Sigmoid colon (tissue), 7 donors: ENCODE data around the gene CEP120. TPM values are rescaled to one million over a fixed set of nuclear protein-coding genes. Genes with fewer than 3 reads are reported as not detected.

Experiments used
- DNase-seq: peaks from one replicate; pipeline ENCODE4 v3.0.0-alpha.2; 2019
- H3K27ac ChIP-seq, 4 donors: fragments of 200-600 bp; sonication (generic); one replicate each; pipeline ENCODE4 v1.5.1; 2016 to 2019; ENCODE audit warnings: mild to moderate bottlenecking in 1 of 4
- H3K27me3 ChIP-seq, 3 donors: fragments of 200-600 bp; sonication (generic); one replicate each; pipeline ENCODE4 v1.5.1; 2019; ENCODE audit warnings: mild to moderate bottlenecking in 1 of 3
- H3K36me3 ChIP-seq, 4 donors: fragments of 200-600 bp; sonication (generic); one replicate each; pipeline ENCODE4 v1.5.1; 2016 to 2019
- H3K4me1 ChIP-seq, 4 donors: fragments of 200-600 bp; sonication (generic); one replicate each; pipeline ENCODE4 v1.5.1; 2017 to 2019
- H3K4me3 ChIP-seq, 4 donors: fragments of 200-600 bp; sonication (generic); one replicate each; pipeline ENCODE4 v1.5.1; 2017 to 2019; ENCODE audit warnings: mild to moderate bottlenecking in 2 of 4, moderate library complexity in 1 of 4
- H3K9me3 ChIP-seq, 4 donors: fragments of 200-600 bp in 3 of 4; sonication (generic) in 3 of 4; one replicate each; pipeline versions ENCODE4 v1.5.1 to v1.6.1; 2013 to 2019
- EP300 ChIP-seq, 4 donors: sonication (generic); formaldehyde crosslinking; IDR thresholded peaks; one replicate each; pipeline ENCODE4 v1.6.1; 2017; ENCODE audit warnings: antibody characterized with exemption in 4 of 4
- POLR2A ChIP-seq, 2 donors: fragments of 450-650 bp; IDR thresholded peaks; one replicate each; pipeline ENCODE4 v1.6.1; 2016; ENCODE audit warnings: antibody characterized with exemption in 2 of 2, mild to moderate bottlenecking in 2 of 2, moderate library complexity in 2 of 2
- POLR2AphosphoS5 ChIP-seq, 4 donors: sonication (generic); formaldehyde crosslinking; IDR thresholded peaks; one replicate each; pipeline ENCODE4 v1.6.1; 2017; ENCODE audit warnings: antibody characterized with exemption in 4 of 4
- WGBS, 2 donors: extraction: QIAGEN DNeasy Blood & Tissue Kit; methylation state at CpG; one replicate each; pipeline ENCODE4 v1.1.7; 2013; 5-methylcytosine and 5-hydroxymethylcytosine counted together
- intact Hi-C: fragments of 100-400 bp; cut with DNase I; formaldehyde crosslinking; loops from one replicate; pipeline ENCODE4 v1.15.1; 2023
- polyA plus RNA-seq, 3 donors: library from polyadenylated mRNA; stranded (reverse); fragments of 200-250 nt; gene quantifications; one replicate each; pipeline ENCODE4 v1.2.3, GENCODE V29; 2013
- total RNA-seq, 4 donors: library from RNA; depleted of rRNA; stranded (reverse); fragments of >200 nt; gene quantifications; one replicate each; pipeline ENCODE4 v1.1.0, GENCODE V29; 2016
- TF ChIP-seq, protein P1 (sequence below), 4 experiments: fragments of 450-650 bp in 3 of 4; fragments of 200-600 bp in 1 of 4; IDR thresholded peaks; one replicate each; pipeline ENCODE4 v1.5.1; 2016 to 2019; ENCODE audit warnings: antibody characterized with exemption in 4 of 4, mild to moderate bottlenecking in 3 of 4, moderate library complexity in 2 of 4
- donor health status: healthy with polysubstance abuse.
- donor health status: Bipolar disorder and iron deficiency.
- donor health status: healthy.

CEP120 gene
- total and polyA plus RNA-seq, 7 donors: 3.9 to 23.5 (median 18.6) TPM

DNA sequence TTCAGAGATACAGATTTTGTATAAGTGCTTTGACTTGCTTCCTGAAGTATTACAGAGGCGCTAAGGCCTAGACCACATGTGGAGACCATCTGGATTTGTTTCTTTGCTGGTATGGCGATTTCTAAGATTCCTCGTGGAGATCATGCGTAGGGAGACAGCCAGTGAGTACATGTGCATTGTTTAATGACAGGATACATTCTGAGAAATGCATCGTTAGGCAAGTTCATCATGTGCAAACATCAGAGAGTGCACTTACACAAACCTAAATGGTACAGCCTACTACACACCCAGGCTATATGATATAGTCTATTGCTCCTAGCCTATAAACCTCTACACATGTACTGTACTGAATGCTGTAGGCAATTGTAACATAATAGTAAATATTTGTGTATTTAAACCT, 16.5 kb upstream of the CEP120 start:
- no peaks in the 10 kb centered on the region for H3K4me1 ChIP-seq
- DNase-seq: no peak
- H3K9me3 ChIP-seq: no peaks in the 10 kb centered on the region
- no peak overlapping the region for H3K4me3 ChIP-seq
- no peak overlapping the region for H3K27ac ChIP-seq
- TF ChIP-seq POLR2AphosphoS5 (IDR thresholded peaks at IDR 0.05): no peak
- TF ChIP-seq, protein P1, sequence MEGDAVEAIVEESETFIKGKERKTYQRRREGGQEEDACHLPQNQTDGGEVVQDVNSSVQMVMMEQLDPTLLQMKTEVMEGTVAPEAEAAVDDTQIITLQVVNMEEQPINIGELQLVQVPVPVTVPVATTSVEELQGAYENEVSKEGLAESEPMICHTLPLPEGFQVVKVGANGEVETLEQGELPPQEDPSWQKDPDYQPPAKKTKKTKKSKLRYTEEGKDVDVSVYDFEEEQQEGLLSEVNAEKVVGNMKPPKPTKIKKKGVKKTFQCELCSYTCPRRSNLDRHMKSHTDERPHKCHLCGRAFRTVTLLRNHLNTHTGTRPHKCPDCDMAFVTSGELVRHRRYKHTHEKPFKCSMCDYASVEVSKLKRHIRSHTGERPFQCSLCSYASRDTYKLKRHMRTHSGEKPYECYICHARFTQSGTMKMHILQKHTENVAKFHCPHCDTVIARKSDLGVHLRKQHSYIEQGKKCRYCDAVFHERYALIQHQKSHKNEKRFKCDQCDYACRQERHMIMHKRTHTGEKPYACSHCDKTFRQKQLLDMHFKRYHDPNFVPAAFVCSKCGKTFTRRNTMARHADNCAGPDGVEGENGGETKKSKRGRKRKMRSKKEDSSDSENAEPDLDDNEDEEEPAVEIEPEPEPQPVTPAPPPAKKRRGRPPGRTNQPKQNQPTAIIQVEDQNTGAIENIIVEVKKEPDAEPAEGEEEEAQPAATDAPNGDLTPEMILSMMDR (IDR thresholded peaks at IDR 0.05): no peak
- no peak for TF ChIP-seq EP300 (IDR thresholded peaks at IDR 0.05)
- no peak for TF ChIP-seq POLR2A (IDR thresholded peaks at IDR 0.05)
- no peaks in the 10 kb centered on the region for H3K27me3 ChIP-seq
- intact Hi-C loops: no loop called here
- WGBS, 2 donors: 31 to 63% methylated on average over 5 of the region's 5 CpGs
- no peaks in the 10 kb centered on the region for H3K36me3 ChIP-seq

DNA sequence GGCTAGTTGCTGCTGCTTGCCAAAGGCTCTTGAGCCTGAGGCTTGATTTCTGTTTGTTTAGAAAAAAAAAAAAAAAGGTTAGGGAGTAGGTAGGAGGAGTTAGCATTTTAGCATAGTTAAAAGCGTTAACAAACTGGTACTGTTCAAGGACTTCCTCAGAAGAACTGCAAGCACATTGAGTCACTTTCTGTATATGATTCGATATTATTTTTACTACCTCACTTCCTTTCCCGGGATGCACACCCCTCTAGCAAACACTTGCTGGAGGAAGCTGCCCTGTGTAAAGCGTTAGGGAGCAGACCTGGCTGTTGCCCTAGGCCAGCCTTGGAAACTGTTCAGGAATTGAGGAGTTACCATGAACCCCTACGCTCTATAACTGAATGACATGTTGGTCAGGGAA, 15.7 kb upstream of the CEP120 start:
- 11 to 63% methylated on average over 5 of the region's 5 CpGs for WGBS, 2 donors

DNA sequence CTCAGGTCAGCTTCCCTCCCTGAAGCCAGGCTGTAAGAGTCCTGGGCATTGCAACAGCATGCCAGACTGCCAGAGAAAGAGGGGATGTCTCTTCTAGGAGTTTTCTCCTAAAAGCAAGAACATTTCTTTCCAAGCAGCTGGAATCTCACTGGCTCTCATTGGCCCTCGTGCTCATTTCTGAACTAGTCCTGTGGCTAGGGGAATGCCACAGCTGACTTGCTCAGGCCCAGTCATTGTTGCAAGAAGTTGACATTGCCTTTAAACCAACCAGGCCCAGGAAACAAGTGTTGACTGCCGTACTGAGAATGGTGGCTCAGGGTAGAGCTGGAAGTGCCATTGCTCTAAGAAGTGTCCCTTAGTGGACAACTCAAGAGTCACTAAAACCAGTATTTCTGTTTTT, 15.0 kb upstream of the CEP120 start:
- H3K36me3 ChIP-seq: no peaks in the 10 kb centered on the region
- H3K4me3 ChIP-seq: no peak overlapping the region
- 41 to 77% methylated on average over 2 of the region's 2 CpGs for whole genome bisulfite sequencing, 2 donors
- DNase-seq: no peak
- no peaks in the 10 kb centered on the region for H3K4me1 ChIP-seq
- H3K27me3 ChIP-seq: no peaks in the 10 kb centered on the region
- H3K27ac ChIP-seq: no peak overlapping the region
- TF ChIP-seq POLR2AphosphoS5 (IDR thresholded peaks at IDR 0.05): no peak
- TF ChIP-seq POLR2A (IDR thresholded peaks at IDR 0.05): no peak
- TF ChIP-seq, protein P1 (IDR thresholded peaks at IDR 0.05): no peak
- no peak for TF ChIP-seq EP300 (IDR thresholded peaks at IDR 0.05)
- intact Hi-C loops: no loop called here
- H3K9me3 ChIP-seq: no peaks in the 10 kb centered on the region

More for the DNA sequence above, 15.7 kb upstream of the CEP120 start:
- H3K4me3 ChIP-seq: no peak overlapping the region
- no peaks in the 10 kb centered on the region for H3K27me3 ChIP-seq
- no peak overlapping the region for H3K27ac ChIP-seq
- no peak for TF ChIP-seq EP300 (IDR thresholded peaks at IDR 0.05)
- TF ChIP-seq, protein P1 (IDR thresholded peaks at IDR 0.05): no peak
- TF ChIP-seq POLR2A (IDR thresholded peaks at IDR 0.05): no peak
- intact Hi-C loops: no loop called here
- DNase-seq: no peak
- no peaks in the 10 kb centered on the region for H3K36me3 ChIP-seq
- no peaks in the 10 kb centered on the region for H3K4me1 ChIP-seq
- H3K9me3 ChIP-seq: no peaks in the 10 kb centered on the region

DNA sequence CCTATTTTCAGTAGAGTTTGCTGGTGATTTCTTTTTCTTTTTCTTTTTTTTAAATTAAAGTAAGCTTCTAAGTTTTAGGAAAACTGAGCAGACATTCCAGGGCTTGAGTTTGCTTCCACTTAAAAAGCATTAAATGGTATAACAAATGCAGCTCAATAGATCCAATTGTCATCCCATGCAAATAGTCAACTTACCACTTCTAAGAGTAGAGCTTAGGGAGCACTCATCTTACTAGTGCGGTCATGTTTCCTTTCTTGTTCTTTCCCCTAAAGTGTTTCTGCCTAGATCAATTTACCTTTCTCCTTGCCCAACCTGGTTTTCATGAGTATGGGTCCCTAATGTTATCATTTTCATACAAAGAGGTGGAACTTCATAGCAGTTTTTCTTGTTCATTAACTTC, 13.0 kb upstream of the CEP120 start:
- intact Hi-C loops: no loop called here
- Histone ChIP-seq H3K4me1 (no peaks in the 10 kb centered on the region), H3K36me3 (no peaks in the 10 kb centered on the region), H3K9me3 (no peaks in the 10 kb centered on the region), H3K27ac (no peak overlapping the region), H3K4me3 (no peak overlapping the region), H3K27me3 (no peaks in the 10 kb centered on the region)
- 97 to 99% methylated on average over 1 of the region's 1 CpG for WGBS, 2 donors
- DNase-seq: no peak
- TF ChIP-seq POLR2A (IDR thresholded peaks at IDR 0.05) (no peak), POLR2AphosphoS5 (IDR thresholded peaks at IDR 0.05) (no peak), EP300 (IDR thresholded peaks at IDR 0.05) (no peak)
- TF ChIP-seq, protein P1 (IDR thresholded peaks at IDR 0.05): no peak

DNA sequence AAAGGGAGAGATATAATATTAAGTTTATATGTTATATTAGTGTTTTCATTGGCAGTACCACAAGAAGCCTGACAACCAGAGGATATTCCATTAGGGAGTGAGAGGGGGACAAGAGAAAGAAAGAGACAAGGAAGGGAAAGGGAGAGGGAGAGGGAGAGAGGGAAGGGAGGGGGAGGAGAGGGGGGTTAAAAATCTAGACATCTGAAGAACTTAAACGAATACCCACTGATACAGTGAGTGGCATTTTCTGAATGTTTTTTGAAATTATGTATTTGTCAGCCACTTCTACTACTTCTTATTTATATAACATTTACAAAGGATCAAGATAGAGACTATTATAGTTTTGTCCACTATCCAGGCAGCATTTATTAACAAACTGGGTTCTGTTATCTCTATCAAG, 11.6 kb upstream of the CEP120 start:
- no peak for TF ChIP-seq EP300 (IDR thresholded peaks at IDR 0.05)
- TF ChIP-seq POLR2AphosphoS5 (IDR thresholded peaks at IDR 0.05): no peak
- no peak for TF ChIP-seq POLR2A (IDR thresholded peaks at IDR 0.05)
- TF ChIP-seq, protein P1 (IDR thresholded peaks at IDR 0.05): no peak

More for the DNA sequence above, 11.6 kb upstream of the CEP120 start:
- Histone ChIP-seq H3K27ac (no peak overlapping the region), H3K4me3 (no peak overlapping the region), H3K4me1 (peaks cover 0 to 4% (median 0%) of the 10 kb centered on the region in 4 donors), H3K27me3 (no peaks in the 10 kb centered on the region), H3K9me3 (no peaks in the 10 kb centered on the region), H3K36me3 (no peaks in the 10 kb centered on the region)
- DNase-seq: no peak
- intact Hi-C loops: no loop called here
- WGBS, 2 donors: 85 to 91% methylated on average over 1 of the region's 1 CpG
